ENCODE results near the gene AP3S2.

DNA sequence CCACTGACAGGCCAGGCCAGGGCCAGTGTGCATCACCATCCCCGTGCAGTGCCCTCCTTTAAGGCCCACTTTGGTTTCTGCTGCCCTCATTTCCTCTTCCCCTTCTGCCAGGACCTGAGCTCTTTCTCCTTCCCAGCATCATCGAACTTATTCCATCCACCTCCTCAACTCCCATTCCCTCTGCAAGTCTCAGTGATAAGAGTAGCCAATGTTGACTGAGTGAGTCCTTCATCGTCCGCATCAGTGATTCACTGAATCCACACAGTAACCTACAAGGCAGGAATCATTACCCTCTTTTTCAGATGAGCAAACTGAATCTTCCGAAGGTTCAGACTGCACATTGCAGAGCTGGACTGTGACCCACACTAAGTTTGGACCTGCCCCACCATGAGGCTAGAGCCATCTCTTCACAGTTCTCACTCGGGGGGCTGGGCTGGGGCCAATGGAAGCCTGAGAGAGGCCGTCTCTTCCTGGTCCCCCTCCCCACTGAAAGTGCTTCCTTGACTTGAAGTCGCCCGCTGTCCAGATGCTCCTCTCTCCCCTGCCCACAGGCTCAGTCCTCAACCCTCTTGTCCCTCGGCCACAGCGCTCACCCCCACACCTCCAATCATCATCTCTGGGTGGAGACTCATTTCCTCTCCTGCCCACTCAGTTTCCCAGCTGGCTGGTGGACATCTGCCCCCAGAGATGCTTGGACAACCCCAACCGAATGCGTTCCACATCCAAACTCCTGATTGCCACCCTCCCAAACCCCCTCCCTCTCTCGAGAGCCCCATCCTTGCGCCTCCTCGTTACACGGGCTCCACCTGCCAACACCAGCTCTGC lies 64.0 kb downstream of the AP3S2 start:
- TF ChIP-seq POLR2A (IDR thresholded peaks at IDR 0.05) = no peak
- no peak for TF ChIP-seq CTCF (IDR thresholded peaks at IDR 0.05)

All from Peyer's patch (tissue), 4 donors.